WTC11 (cell line): ENCODE results near the gene CEACAM4. TPM values are rescaled to one million over a fixed set of nuclear protein-coding genes. Genes with fewer than 3 reads are reported as not detected.
A peak's percentile ranks its signal among the peaks of the same experiment; 100 is the strongest.

ENCODE experiments used
- ATAC-seq: fragments of 200-7000 bp; cut with Tn5 transposase; 2 replicates; pipeline ENCODE4 v1.10.0; 2021; ENCODE audit warnings: mild to moderate bottlenecking, moderate library complexity
- CTCF ChIA-PET: fragments of 300-600 bp; sonication (Branson Sonifier 250); formaldehyde crosslinking; loops from one replicate; lab custom pipeline; 2021; ENCODE audit warnings: antibody characterized with exemption; lab: Charles Lee
- POLR2A ChIA-PET: fragments of 350-600 bp; sonication (Branson Sonifier 250); formaldehyde crosslinking; loops from one replicate; lab custom pipeline; 2021; ENCODE audit warnings: antibody characterized with exemption; lab: Charles Lee
- DNase-seq: peaks from one replicate; pipeline ENCODE4 v3.0.0; 2021; ENCODE audit warnings: low spot score
- H3K27ac Mint-ChIP-seq: 2 replicates; pipeline ENCODE4 v1.8.0; 2021; ENCODE audit warnings: mixed read lengths
- H3K27me3 Mint-ChIP-seq: 2 replicates; pipeline ENCODE4 v1.8.0; 2021; ENCODE audit warnings: low read depth, mild to moderate bottlenecking, moderate library complexity, mixed read lengths
- H3K36me3 Mint-ChIP-seq: 2 replicates; pipeline ENCODE4 v1.8.0; 2021; ENCODE audit warnings: mixed read lengths
- H3K4me1 Mint-ChIP-seq: 2 replicates; pipeline ENCODE4 v1.8.0; 2022; ENCODE audit warnings: mixed read lengths
- H3K4me3 Mint-ChIP-seq: 2 replicates; pipeline ENCODE4 v1.8.0; 2021; ENCODE audit warnings: mild to moderate bottlenecking, moderate library complexity, mixed read lengths
- H3K9me3 Mint-ChIP-seq: 2 replicates; pipeline ENCODE4 v1.8.0; 2021; ENCODE audit warnings: mixed read lengths
- CREM ChIP-seq: sonication (generic); formaldehyde crosslinking; IDR thresholded peaks from 2 replicates; pipeline ENCODE4 v1.8.1; 2022; ENCODE audit warnings: mild to moderate bottlenecking, missing genetic modification reagents, moderate library complexity
- E2F4 ChIP-seq: sonication (generic); formaldehyde crosslinking; IDR thresholded peaks from 2 replicates; pipeline ENCODE4 v1.8.1; 2022; ENCODE audit warnings: low read depth, mild to moderate bottlenecking, moderate library complexity, missing genetic modification reagents, borderline replicate concordance
- ERG ChIP-seq: fragments of 250-450 bp; sonication (Bioruptor Pico); IDR thresholded peaks from 2 replicates; pipeline ENCODE4 v1.8.0; 2021; ENCODE audit warnings: mild to moderate bottlenecking
- FOXJ3 ChIP-seq: sonication (generic); formaldehyde crosslinking; IDR thresholded peaks from 2 replicates; pipeline ENCODE4 v1.9.0; 2021; ENCODE audit warnings: missing genetic modification reagents, mild to moderate bottlenecking, borderline replicate concordance
- FOXP1 ChIP-seq: sonication (generic); formaldehyde crosslinking; IDR thresholded peaks from 2 replicates; pipeline ENCODE4 v1.8.0; 2022; ENCODE audit warnings: missing genetic modification reagents, mild to moderate bottlenecking, moderate library complexity, borderline replicate concordance
- HMGXB4 ChIP-seq: sonication (generic); formaldehyde crosslinking; IDR thresholded peaks from 2 replicates; pipeline ENCODE4 v1.8.1; 2023; ENCODE audit warnings: mild to moderate bottlenecking, moderate library complexity, missing genetic modification reagents
- JUN ChIP-seq: sonication (generic); formaldehyde crosslinking; IDR thresholded peaks from 2 replicates; pipeline ENCODE4 v1.8.0; 2023; ENCODE audit warnings: mild to moderate bottlenecking, missing genetic modification reagents
- MXD4 ChIP-seq: fragments of 250-450 bp; sonication (Bioruptor Pico); IDR thresholded peaks from 2 replicates; pipeline ENCODE4 v1.8.0; 2021; ENCODE audit warnings: mild to moderate bottlenecking, moderate library complexity, borderline replicate concordance
- PRRX2 ChIP-seq: fragments of 250-450 bp; sonication (Bioruptor Pico); IDR thresholded peaks from 2 replicates; pipeline ENCODE4 v1.8.0; 2021; ENCODE audit warnings: mild to moderate bottlenecking
- RELA ChIP-seq: sonication (generic); formaldehyde crosslinking; IDR thresholded peaks from 2 replicates; pipeline ENCODE4 v1.8.1; 2022; ENCODE audit warnings: missing genetic modification reagents, mild to moderate bottlenecking, borderline replicate concordance
- RORB ChIP-seq: fragments of 250-450 bp; sonication (Bioruptor Pico); IDR thresholded peaks from 2 replicates; pipeline ENCODE4 v1.9.0; 2021; ENCODE audit warnings: mild to moderate bottlenecking
- SMAD3 ChIP-seq: sonication (generic); formaldehyde crosslinking; IDR thresholded peaks from 2 replicates; pipeline ENCODE4 v1.8.0; 2022; ENCODE audit warnings: missing genetic modification reagents, mild to moderate bottlenecking, borderline replicate concordance
- SP1 ChIP-seq: sonication (generic); formaldehyde crosslinking; conservative IDR thresholded peaks from 2 replicates; pipeline ENCODE4 v1.8.1; 2022; ENCODE audit warnings: missing genetic modification reagents
- TEAD4 ChIP-seq: sonication (generic); formaldehyde crosslinking; IDR thresholded peaks from 2 replicates; pipeline ENCODE4 v1.8.0; 2022; ENCODE audit warnings: mild to moderate bottlenecking, missing genetic modification reagents
- TP53 ChIP-seq: sonication (generic); formaldehyde crosslinking; IDR thresholded peaks from 2 replicates; pipeline ENCODE4 v1.8.1; 2023; ENCODE audit warnings: mild to moderate bottlenecking, missing genetic modification reagents
- ZBTB43 ChIP-seq: sonication (generic); formaldehyde crosslinking; IDR thresholded peaks from 2 replicates; pipeline ENCODE4 v1.8.1; 2023; ENCODE audit warnings: mild to moderate bottlenecking, missing genetic modification reagents
- ZMAT4 ChIP-seq: fragments of 250-450 bp; sonication (Bioruptor Pico); IDR thresholded peaks from 2 replicates; pipeline ENCODE4 v1.9.0; 2021; ENCODE audit warnings: mild to moderate bottlenecking
- ZNF416 ChIP-seq: fragments of 250-450 bp; sonication (Bioruptor Pico); IDR thresholded peaks from 2 replicates; pipeline ENCODE4 v1.9.0; 2021; ENCODE audit warnings: mild to moderate bottlenecking, inconsistent platforms
- ZNF532 ChIP-seq: fragments of 250-450 bp; sonication (Bioruptor Pico); IDR thresholded peaks from 2 replicates; pipeline ENCODE4 v1.9.0; 2021; ENCODE audit warnings: mild to moderate bottlenecking, borderline replicate concordance
- total RNA-seq: library from RNA; stranded (reverse); gene quantifications from 3 replicates; pipeline ENCODE4 v1.2.3, GENCODE V29; 2021
- TF ChIP-seq, protein P1 (sequence below): sonication (generic); formaldehyde crosslinking; IDR thresholded peaks from 2 replicates; pipeline ENCODE4 v1.8.0; 2022; ENCODE audit warnings: missing genetic modification reagents

CEACAM4 gene
- total RNA-seq, 1 experiment from 2014 or later, result not detected

DNA sequence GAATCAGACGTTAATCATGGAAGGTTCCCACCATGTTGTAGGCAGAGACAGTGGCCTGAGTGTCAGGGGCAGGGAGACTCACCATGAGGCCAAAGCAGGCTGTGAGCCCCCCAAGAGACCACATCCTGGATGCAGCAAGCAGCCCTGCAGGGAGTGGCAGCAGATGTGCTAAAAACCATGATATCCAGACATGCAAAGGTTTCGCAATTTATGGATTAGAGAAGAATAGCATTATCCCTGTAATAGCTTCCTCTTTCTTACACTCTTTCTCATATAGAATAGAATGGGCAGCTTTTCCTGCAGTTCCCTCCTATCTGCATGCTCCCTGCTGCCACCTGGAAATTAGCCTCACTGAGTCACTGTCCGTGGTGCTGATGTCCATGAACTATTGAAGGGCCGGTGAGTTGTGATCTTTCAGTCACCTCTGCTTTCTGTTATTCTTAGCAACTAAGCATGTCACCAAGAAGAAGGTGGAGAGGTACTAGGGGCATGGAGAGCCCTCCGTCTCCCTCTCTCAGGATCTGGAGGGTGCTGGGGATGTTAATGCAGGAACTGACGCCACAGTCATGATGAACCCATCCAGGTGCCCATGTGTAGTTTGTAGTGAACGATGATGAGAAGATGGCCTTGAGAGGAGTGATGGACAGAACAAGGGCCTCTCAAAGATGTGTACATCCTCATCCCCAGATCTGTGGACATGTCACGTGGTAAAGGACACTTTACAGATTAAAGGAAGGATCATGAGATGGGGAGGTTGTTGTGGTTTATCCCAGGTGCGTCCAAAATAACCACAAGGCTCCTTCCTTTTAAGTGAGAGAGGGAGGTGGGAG is 9.9 kb downstream of the CEACAM4 start:
- TF ChIP-seq TEAD4 (CRISPR knock-in tag), result peak; percentile 55; the same call in 1 of the 2 replicates
- TF ChIP-seq ERG (CRISPR knock-in tag), result no peak
- TF ChIP-seq, protein P1, sequence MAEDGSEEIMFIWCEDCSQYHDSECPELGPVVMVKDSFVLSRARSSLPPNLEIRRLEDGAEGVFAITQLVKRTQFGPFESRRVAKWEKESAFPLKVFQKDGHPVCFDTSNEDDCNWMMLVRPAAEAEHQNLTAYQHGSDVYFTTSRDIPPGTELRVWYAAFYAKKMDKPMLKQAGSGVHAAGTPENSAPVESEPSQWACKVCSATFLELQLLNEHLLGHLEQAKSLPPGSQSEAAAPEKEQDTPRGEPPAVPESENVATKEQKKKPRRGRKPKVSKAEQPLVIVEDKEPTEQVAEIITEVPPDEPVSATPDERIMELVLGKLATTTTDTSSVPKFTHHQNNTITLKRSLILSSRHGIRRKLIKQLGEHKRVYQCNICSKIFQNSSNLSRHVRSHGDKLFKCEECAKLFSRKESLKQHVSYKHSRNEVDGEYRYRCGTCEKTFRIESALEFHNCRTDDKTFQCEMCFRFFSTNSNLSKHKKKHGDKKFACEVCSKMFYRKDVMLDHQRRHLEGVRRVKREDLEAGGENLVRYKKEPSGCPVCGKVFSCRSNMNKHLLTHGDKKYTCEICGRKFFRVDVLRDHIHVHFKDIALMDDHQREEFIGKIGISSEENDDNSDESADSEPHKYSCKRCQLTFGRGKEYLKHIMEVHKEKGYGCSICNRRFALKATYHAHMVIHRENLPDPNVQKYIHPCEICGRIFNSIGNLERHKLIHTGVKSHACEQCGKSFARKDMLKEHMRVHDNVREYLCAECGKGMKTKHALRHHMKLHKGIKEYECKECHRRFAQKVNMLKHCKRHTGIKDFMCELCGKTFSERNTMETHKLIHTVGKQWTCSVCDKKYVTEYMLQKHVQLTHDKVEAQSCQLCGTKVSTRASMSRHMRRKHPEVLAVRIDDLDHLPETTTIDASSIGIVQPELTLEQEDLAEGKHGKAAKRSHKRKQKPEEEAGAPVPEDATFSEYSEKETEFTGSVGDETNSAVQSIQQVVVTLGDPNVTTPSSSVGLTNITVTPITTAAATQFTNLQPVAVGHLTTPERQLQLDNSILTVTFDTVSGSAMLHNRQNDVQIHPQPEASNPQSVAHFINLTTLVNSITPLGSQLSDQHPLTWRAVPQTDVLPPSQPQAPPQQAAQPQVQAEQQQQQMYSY (CRISPR knock-in tag), result no peak
- TF ChIP-seq RELA (CRISPR knock-in tag), result no peak
- TF ChIP-seq RORB, result no peak
- no peak for TF ChIP-seq TP53 (CRISPR knock-in tag)
- peak; percentile 57 for DNase-seq
- Mint-ChIP-seq H3K36me3 (no peaks in the 10 kb centered on the region), H3K27ac (no peak overlapping the region), H3K27me3 (peaks cover 36% of the 10 kb centered on the region), H3K4me1 (no peaks in the 10 kb centered on the region), H3K9me3 (no peaks in the 10 kb centered on the region), H3K4me3 (no peak overlapping the region)
- CTCF ChIA-PET, result interaction anchor here (0.7 to 1.4 kb wide), 6 partner anchors 25 to 90 kb away, joined by 3 to 4 read pairs (median 3); no protein-coding TSS in a partner anchor
- peak; percentile 52 for ATAC-seq
- POLR2A ChIA-PET, result no interaction called here

DNA sequence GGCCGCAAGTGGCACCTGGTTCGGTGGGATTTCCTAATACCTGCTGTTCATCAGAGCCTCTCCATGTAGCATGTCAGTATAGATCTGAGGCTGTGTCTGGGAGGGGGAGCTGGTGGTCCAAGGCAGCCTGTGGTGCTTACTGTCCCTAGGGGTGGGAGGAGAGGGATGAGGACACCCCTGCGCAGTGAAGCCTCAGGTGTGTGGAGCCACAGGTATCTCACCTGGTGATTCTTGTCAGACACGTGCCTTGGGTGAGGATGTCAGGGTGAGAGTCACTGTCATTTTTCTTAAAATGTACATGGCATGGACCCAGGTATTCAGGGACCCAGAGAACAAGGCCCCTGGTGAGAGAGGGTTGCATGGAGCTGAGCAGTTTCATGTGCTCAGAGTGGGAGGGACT is 11.7 kb downstream of the CEACAM4 start:
- Mint-ChIP-seq H3K9me3 (no peaks in the 10 kb centered on the region), H3K27ac (no peak overlapping the region), H3K36me3 (no peaks in the 10 kb centered on the region), H3K4me1 (no peaks in the 10 kb centered on the region), H3K27me3 (peaks cover 45% of the 10 kb centered on the region), H3K4me3 (no peak overlapping the region)
- DNase-seq (no peak), ATAC-seq (no peak)
- CTCF ChIA-PET, result interaction anchor here (0.7 kb wide), 1 partner anchor 91 kb away, joined by 5 read pairs; no protein-coding TSS in a partner anchor
- POLR2A ChIA-PET, result no interaction called here
- TF ChIP-seq ZNF532 (CRISPR knock-in tag) (no peak), ZMAT4 (no peak), E2F4 (CRISPR knock-in tag) (no peak), CREM (CRISPR knock-in tag) (no peak), PRRX2 (CRISPR knock-in tag) (no peak), FOXP1 (CRISPR knock-in tag) (no peak), HMGXB4 (CRISPR knock-in tag) (no peak), RORB (no peak), SP1 (CRISPR knock-in tag) (no peak), ZNF416 (CRISPR knock-in tag) (no peak), FOXJ3 (CRISPR knock-in tag) (no peak), TEAD4 (CRISPR knock-in tag) (no peak), ZBTB43 (CRISPR knock-in tag) (no peak), JUN (CRISPR knock-in tag) (no peak), MXD4 (no peak), SMAD3 (CRISPR knock-in tag) (no peak)
